Heart left ventricle (tissue), 16 donors: ENCODE results near the gene HLA-DQB1. TPM values are rescaled to one million over a fixed set of nuclear protein-coding genes. Genes with fewer than 3 reads are reported as not detected.
"Not testable (repeated sequence)": the region's sequence is repeated elsewhere in the genome, so short reads cannot be mapped to it uniquely, and the experiment has no call there.

ENCODE experiments used
- ATAC-seq, 4 donors: fragments of 200-7000 bp; cut with Tn5 transposase; one replicate each; pipeline ENCODE4 v1.9.1; 2020 to 2022; ENCODE audit warnings: moderate library complexity in 4 of 4, mild to moderate bottlenecking in 3 of 4, moderate number of reproducible peaks in 1 of 4
- DNase-seq, 5 donors: peaks; one replicate each; pipeline ENCODE4 v3.0.0-alpha.2; 2020
- H3K27ac ChIP-seq, 12 donors: fragments of 200-600 bp; sonication (generic) in 4 of 12; one replicate each; pipeline versions ENCODE4 v1.5.0 to v1.8.0; 2016 to 2022; ENCODE audit warnings: mild to moderate bottlenecking in 2 of 12
- H3K27me3 ChIP-seq, 9 donors: fragments of 200-600 bp; sonication (generic) in 2 of 9; one replicate each; pipeline versions ENCODE4 v1.5.1 to v1.8.0; 2016 to 2022; ENCODE audit warnings: mild to moderate bottlenecking in 3 of 9
- H3K36me3 ChIP-seq, 9 donors: fragments of 200-600 bp; sonication (generic) in 2 of 9; one replicate each; pipeline versions ENCODE4 v1.5.0 to v1.8.0; 2018 to 2022; ENCODE audit warnings: mild to moderate bottlenecking in 2 of 9
- H3K4me1 ChIP-seq, 12 donors: fragments of 200-600 bp; sonication (generic) in 4 of 12; one replicate each; pipeline versions ENCODE4 v1.5.0 to v1.8.0; 2016 to 2022; ENCODE audit warnings: mild to moderate bottlenecking in 3 of 12
- H3K4me3 ChIP-seq, 12 donors: fragments of 200-600 bp; sonication (generic) in 4 of 12; one replicate each; pipeline versions ENCODE4 v1.5.0 to v1.8.0; 2017 to 2022; ENCODE audit warnings: mild to moderate bottlenecking in 9 of 12, moderate library complexity in 4 of 12
- H3K9me3 ChIP-seq, 12 donors: fragments of 200-600 bp; sonication (generic) in 4 of 12; one replicate each; pipeline versions ENCODE4 v1.5.0 to v1.8.0; 2016 to 2022; ENCODE audit warnings: mild to moderate bottlenecking in 1 of 12
- POLR2A ChIP-seq, 2 donors: fragments of 450-650 bp; IDR thresholded peaks; one replicate each; pipeline ENCODE4 v1.6.1; 2017; ENCODE audit warnings: antibody characterized with exemption in 2 of 2, mild to moderate bottlenecking in 2 of 2, moderate library complexity in 2 of 2
- WGBS, 4 donors: extraction: QIAGEN DNeasy Blood & Tissue Kit in 2 of 4; methylation state at CpG; one replicate each; pipeline versions ENCODE4 v1.1.5 to v1.1.7; 2013 to 2018; 5-methylcytosine and 5-hydroxymethylcytosine counted together
- intact Hi-C, 10 donors: fragments of 100-400 bp; cut with DNase I; formaldehyde crosslinking; loops; one replicate each; pipeline versions ENCODE4 v1.11.1 to v1.14.2; 2022
- long read RNA-seq, 3 donors: library from polyadenylated mRNA; unstranded; transcript quantifications; one replicate each; pipeline ENCODE4 v2.0.0, GENCODE V29; 2020 to 2021
- polyA plus RNA-seq, 2 donors: library from polyadenylated mRNA; stranded (reverse); fragments of 200-250 nt; gene quantifications; one replicate each; pipeline ENCODE4 v1.2.3, GENCODE V29; 2013
- total RNA-seq, 9 donors: library from RNA; depleted of rRNA in 2 of 9; stranded (reverse); fragments of >200 nt in 2 of 9; fragmentation: NEBNext Ultra II Directional in 3 of 9; extraction: Animal tissue kit (Norgen Biotek cat#: 25700) in 3 of 9; gene quantifications; one replicate each; pipeline versions ENCODE4 v1.1.0 to v1.2.4, GENCODE V29; 2016 to 2023
- TF ChIP-seq, protein P1 (sequence below), 12 donors: fragments of 200-600 bp; sonication (generic) in 4 of 12; IDR thresholded peaks; one replicate each; pipeline versions ENCODE4 v1.5.0 to v1.8.0; 2018 to 2022; ENCODE audit warnings: antibody characterized with exemption in 12 of 12, mild to moderate bottlenecking in 5 of 12
- donor health status: ischemic (EF 13 %, LVEDD 7.1; RV severe dilation, severe dysfunction).
- donor health status: healthy with polysubstance abuse.
- donor health status: DM: no; HTN: yes; CAD: no.
- donor health status: DM: no; HTN: no; CAD: no.
- donor health status: ischemic (EF 25% LVEDD 6.9; RV normal size, moderate dysfunction).
- donor health status: ischemic (EF 25% LVEDD 5.7; RV mildly dilated, moderate dysfunction).
- donor health status: healthy.
- donor health status: DM: yes; HTN: yes; CAD: no.
- donor health status: ischemic (EF 35%, LVEDD 5.7; RV mildly dilated, moderate dysfunction).
- donor health status: nonischemic (EF 11% LVEDD 7.7; RV severe dilation, severe dysfunction).
- donor health status: DM: yes; HTN: yes; CAD: no.
- donor health status: PGD.
- donor health status: ischemic (EF 29% LVEDD 5.4; RV normal size, mild dysfunction).
- donor health status: nonischemic (EF 23%, LVEDD 6.1; RV moderate dilation, normal function).

HLA-DQB1 gene
- total RNA-seq (10 to 100 TPM in 6 of 9 donors, 1 to 10 TPM in 2, under 1 TPM in 1; 0.38 to 86.5 (median 14.9) TPM), polyA plus RNA-seq (10 to 100 TPM; 15.4 to 28.9 TPM)
- long read RNA-seq, donor 1, transcript HLA-DQB1-205 (5 exons, 1,642 nt), result major isoform, 5 of 12 reads
- long read RNA-seq, donor 1, partial matches to known transcripts, result 2 of 12 reads
- long read RNA-seq, donor 1, other reads (novel, unspliced or antisense), result 1 of 12 reads
- long read RNA-seq, donor 2, transcript HLA-DQB1-205 (5 exons, 1,642 nt), result major isoform, 18 of 18 reads
- long read RNA-seq, donor 2, partial matches to known transcripts, result 0 of 18 reads
- long read RNA-seq, donor 2, other reads (novel, unspliced or antisense), result 0 of 18 reads
- long read RNA-seq, donor 3, transcript HLA-DQB1-205 (5 exons, 1,642 nt), result major isoform, 6 of 7 reads
- long read RNA-seq, donor 3, partial matches to known transcripts, result 1 of 7 reads
- long read RNA-seq, donor 3, other reads (novel, unspliced or antisense), result 0 of 7 reads

DNA sequence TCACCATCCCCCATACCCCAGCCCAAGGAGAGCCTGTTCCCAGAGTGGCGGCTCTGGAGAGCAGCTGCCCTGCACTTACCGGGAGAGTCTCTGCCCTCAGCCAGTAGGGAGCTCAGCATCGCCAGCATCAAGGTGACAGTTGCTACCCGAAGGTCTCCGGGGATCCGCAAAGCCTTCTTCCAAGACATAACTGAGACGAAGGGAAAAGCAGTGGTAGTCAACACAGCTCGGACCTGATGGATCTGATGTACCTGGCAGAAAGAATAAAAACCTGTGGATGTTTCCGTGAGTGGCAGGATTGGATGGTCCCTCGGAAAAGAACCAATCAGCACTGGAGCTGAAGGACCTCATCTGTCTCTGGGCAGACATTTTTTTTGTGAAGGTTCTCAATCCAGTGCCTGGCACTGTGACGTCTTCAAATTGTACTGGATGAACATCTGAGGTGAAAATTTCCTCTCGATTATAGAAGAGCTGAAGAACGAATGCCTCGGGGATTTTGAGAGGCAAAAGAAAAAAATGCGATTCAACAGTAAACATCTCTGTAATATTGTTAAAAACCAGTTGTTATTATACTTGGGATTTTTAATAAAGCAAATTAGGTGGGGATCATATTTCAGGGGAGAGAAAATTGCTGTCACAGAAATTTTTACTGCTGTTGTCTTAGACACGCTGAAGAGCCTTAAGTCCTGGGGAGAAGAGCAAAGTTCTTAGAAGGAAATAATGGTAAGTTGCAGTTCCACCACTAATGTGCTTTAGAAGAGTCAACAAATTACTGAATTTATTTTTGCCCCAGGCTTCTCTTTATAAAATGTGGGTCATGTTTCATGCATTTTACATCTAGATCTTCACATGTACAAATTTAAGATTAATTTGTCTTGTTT lies at the start of gene HLA-DQB1:
Gene HLA-DQB1 (minus strand): TSS at position 238 of the 881 bp plus-strand sequence. CDS start 50 bp downstream, at position 188.
- peak; percentile 70 to 92 (median 88) for ATAC-seq
- Histone ChIP-seq H3K4me3 (peak within 1 kb of the TSS in 9 of 12 donors; percentile 20 to 62 (median 37)), H3K36me3 (no peaks in the 10 kb centered on the region), H3K9me3 (no peaks in the 10 kb centered on the region), H3K27me3 (peaks cover 0 to 12% (median 0%) of the 10 kb centered on the region in 9 donors), H3K4me1 (peaks cover 0 to 10% (median 0%) of the 10 kb centered on the region in 12 donors), H3K27ac (peak within 1 kb of the TSS in 8 of 12 donors; percentile 59 to 81 (median 72))
- peak in 2 of 5 donors; percentile 41 to 57 for DNase-seq
- TF ChIP-seq POLR2A (IDR thresholded peaks at IDR 0.05), result no peak
- TF ChIP-seq, protein P1, sequence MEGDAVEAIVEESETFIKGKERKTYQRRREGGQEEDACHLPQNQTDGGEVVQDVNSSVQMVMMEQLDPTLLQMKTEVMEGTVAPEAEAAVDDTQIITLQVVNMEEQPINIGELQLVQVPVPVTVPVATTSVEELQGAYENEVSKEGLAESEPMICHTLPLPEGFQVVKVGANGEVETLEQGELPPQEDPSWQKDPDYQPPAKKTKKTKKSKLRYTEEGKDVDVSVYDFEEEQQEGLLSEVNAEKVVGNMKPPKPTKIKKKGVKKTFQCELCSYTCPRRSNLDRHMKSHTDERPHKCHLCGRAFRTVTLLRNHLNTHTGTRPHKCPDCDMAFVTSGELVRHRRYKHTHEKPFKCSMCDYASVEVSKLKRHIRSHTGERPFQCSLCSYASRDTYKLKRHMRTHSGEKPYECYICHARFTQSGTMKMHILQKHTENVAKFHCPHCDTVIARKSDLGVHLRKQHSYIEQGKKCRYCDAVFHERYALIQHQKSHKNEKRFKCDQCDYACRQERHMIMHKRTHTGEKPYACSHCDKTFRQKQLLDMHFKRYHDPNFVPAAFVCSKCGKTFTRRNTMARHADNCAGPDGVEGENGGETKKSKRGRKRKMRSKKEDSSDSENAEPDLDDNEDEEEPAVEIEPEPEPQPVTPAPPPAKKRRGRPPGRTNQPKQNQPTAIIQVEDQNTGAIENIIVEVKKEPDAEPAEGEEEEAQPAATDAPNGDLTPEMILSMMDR (IDR thresholded peaks at IDR 0.05), result no peak
- intact Hi-C loops, result loop anchor here in 2 of 10 donors (1.0 to 5.0 kb wide), 2 partner anchors 29 to 79 kb away; partner anchors contain the start of genes HLA-DQA1 (in 1 of the 2) and HLA-DRB1 (in 1 of the 2)
- WGBS, 4 donors, result 12 to 22% (median 17%) methylated on average over 16 of the region's 16 CpGs

DNA sequence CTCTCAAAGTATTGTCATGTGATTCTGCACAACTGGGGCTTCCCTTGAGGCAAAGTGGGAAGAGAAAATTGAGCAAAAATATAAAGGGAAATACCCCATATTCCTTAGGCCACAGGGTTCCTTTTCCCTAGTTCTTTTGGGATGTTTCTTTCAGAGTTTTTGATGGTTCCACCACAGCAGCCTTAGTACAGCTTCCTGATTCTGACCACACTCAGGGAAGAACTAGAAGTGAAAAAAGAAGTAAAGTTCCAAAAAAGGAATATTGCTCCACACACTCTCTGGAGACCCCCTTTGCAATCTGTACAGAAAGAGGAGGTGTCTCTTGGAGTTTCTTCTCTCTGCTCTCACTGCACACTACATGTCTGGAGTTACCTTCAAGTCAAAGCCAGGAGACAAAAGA lies 46.8 kb upstream of the HLA-DQB1 start:
- no peaks in the 10 kb centered on the region for H3K9me3 ChIP-seq
- intact Hi-C loops, result loop anchor here in 2 of 10 donors (5.0 to 10.0 kb wide), 2 partner anchors 69 to 72 kb away; no protein-coding TSS in a partner anchor
- peaks cover 0 to 12% (median 0%) of the 10 kb centered on the region in 9 donors for H3K27me3 ChIP-seq
- H3K4me3 ChIP-seq, result no peak overlapping the region
- TF ChIP-seq POLR2A (IDR thresholded peaks at IDR 0.05), result no peak
- TF ChIP-seq, protein P1 (IDR thresholded peaks at IDR 0.05), result no peak
- no peaks in the 10 kb centered on the region for H3K36me3 ChIP-seq
- no peak for ATAC-seq
- no peak for DNase-seq
- no peak overlapping the region for H3K27ac ChIP-seq
- H3K4me1 ChIP-seq, result no peaks in the 10 kb centered on the region

DNA sequence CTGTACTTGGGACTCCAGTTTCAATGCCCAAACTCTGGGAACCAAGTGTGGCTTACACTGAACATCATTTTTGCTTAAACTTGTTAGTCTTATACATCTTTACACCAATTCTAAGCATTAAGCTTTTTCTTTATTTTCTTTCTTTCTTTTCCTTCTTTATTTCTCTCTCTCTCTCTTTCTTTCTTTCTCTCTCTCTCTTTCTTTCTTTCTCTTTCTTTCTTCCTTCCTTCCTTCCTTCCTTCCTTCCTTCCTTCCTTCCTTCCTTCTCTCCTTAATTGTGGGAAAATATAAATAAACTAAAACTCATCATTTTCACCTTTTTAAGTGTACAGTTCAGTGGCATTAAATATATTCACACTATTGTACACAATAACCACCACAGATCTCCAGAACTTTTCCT lies 43.2 kb upstream of the HLA-DQB1 start:
- no peaks in the 10 kb centered on the region for H3K9me3 ChIP-seq
- DNase-seq (no peak), ATAC-seq (no peak)
- H3K4me1 ChIP-seq, result no peaks in the 10 kb centered on the region
- no peaks in the 10 kb centered on the region for H3K36me3 ChIP-seq
- intact Hi-C loops, result loop anchor here in 6 of 10 donors (5.0 to 10.0 kb wide), 5 partner anchors 73 to 465 kb away; no protein-coding TSS in a partner anchor
- TF ChIP-seq POLR2A (IDR thresholded peaks at IDR 0.05), result no peak
- TF ChIP-seq, protein P1 (IDR thresholded peaks at IDR 0.05), result no peak
- H3K27me3 ChIP-seq, result no peaks in the 10 kb centered on the region
- H3K4me3 ChIP-seq, result no peak overlapping the region
- no peak overlapping the region for H3K27ac ChIP-seq

DNA sequence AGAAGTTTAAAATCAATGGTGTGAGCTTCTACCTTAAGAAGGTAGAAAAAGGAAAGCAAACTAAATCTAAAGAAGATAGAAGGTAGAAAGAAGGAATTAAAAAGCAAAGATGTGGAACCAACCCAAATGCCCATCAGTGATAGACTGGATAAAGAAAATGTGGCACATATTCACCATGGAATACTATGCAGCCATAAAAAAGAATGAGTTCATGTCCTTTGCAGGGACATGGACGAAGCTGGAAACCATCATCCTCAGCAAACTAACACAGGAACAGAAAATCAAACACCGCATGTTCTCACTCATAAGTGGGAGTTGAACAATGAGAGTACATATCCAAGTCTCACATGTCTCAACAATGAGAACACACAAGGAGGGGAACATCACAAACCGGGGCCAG lies 38.7 kb upstream of the HLA-DQB1 start:
- H3K36me3 ChIP-seq, ATAC-seq, H3K4me3 ChIP-seq, H3K9me3 ChIP-seq, H3K4me1 ChIP-seq, DNase-seq, H3K27ac ChIP-seq: not testable (repeated sequence)
- peaks cover 0 to 16% (median 6%) of the 10 kb centered on the region in 9 donors for H3K27me3 ChIP-seq
- 60 to 85% (median 78%) methylated on average over 3 of the region's 3 CpGs for WGBS, 4 donors
- intact Hi-C loops, result loop anchor here in 6 of 10 donors (10.0 kb wide), 3 partner anchors 90 to 460 kb away; no protein-coding TSS in a partner anchor
